CD4-positive, CD25-positive, alpha-beta regulatory T cell (primary cell): ENCODE results near the gene RYR2. TPM values are rescaled to one million over a fixed set of nuclear protein-coding genes. Genes with fewer than 3 reads are reported as not detected.
A peak's percentile ranks its signal among the peaks of the same experiment; 100 is the strongest.
"Not testable (repeated sequence)": the region's sequence is repeated elsewhere in the genome, so short reads cannot be mapped to it uniquely, and the experiment has no call there.

Source experiments
- ATAC-seq, 2 donors: fragments of 150-1000 bp; cut with Tn5 transposase; one replicate each; pipeline ENCODE4 v1.10.0; 2021; ENCODE audit warnings: low read depth in 2 of 2, moderate number of reproducible peaks in 2 of 2, moderate library complexity in 1 of 2
- DNase-seq, 3 donors: peaks; one replicate each; pipeline versions ENCODE4 v3.0.0 to v3.0.0-alpha.2; 2012 to 2022; ENCODE audit warnings: mixed read lengths in 1 of 3
- H3K27ac ChIP-seq: one replicate; pipeline ENCODE4 v1.7.0; 2013; ENCODE audit warnings: mild to moderate bottlenecking, low read length; ENCODE audit not compliant: insufficient read depth, poor library complexity, severe bottlenecking
- H3K27me3 ChIP-seq: one replicate; pipeline ENCODE4 v1.7.0; 2013; ENCODE audit warnings: low read length; ENCODE audit not compliant: control insufficient read depth, insufficient read depth
- H3K36me3 ChIP-seq: one replicate; pipeline ENCODE4 v1.7.0; 2013; ENCODE audit warnings: mild to moderate bottlenecking, low read length, moderate library complexity; ENCODE audit not compliant: control insufficient read depth, insufficient read depth
- H3K4me1 ChIP-seq: 2 replicates; pipeline ENCODE4 v1.7.0; 2013; ENCODE audit warnings: mild to moderate bottlenecking, low read length; ENCODE audit not compliant: insufficient read depth, control insufficient read depth, poor library complexity, severe bottlenecking
- H3K4me3 ChIP-seq: one replicate; pipeline ENCODE4 v1.7.0; 2013; ENCODE audit warnings: low read depth, mild to moderate bottlenecking, low read length, moderate library complexity
- H3K9me3 ChIP-seq, 2 experiments: 1 replicate in 1 of 2; 2 replicates in 1 of 2; pipeline ENCODE4 v1.7.0; 2013; ENCODE audit warnings: low read length in 2 of 2, mild to moderate bottlenecking in 1 of 2, moderate library complexity in 1 of 2; ENCODE audit not compliant: control insufficient read depth in 2 of 2
- H3K27ac Mint-ChIP-seq, 3 donors: one replicate each; pipeline ENCODE4 v1.8.0; 2020 to 2022; ENCODE audit warnings: mild to moderate bottlenecking in 3 of 3, mixed read lengths in 3 of 3, moderate library complexity in 2 of 3
- H3K27me3 Mint-ChIP-seq: one replicate; pipeline ENCODE4 v1.8.0; 2022; ENCODE audit warnings: mild to moderate bottlenecking, mixed read lengths
- H3K36me3 Mint-ChIP-seq: one replicate; pipeline ENCODE4 v1.8.0; 2020; ENCODE audit warnings: mixed read lengths
- H3K4me1 Mint-ChIP-seq, 4 donors: one replicate each; pipeline ENCODE4 v1.8.0; 2020 to 2022; ENCODE audit warnings: mixed read lengths in 4 of 4, mild to moderate bottlenecking in 1 of 4
- H3K4me3 Mint-ChIP-seq, 4 donors: one replicate each; pipeline ENCODE4 v1.8.0; 2020 to 2022; ENCODE audit warnings: mild to moderate bottlenecking in 4 of 4, mixed read lengths in 4 of 4, moderate library complexity in 3 of 4
- H3K9me3 Mint-ChIP-seq, 7 donors: one replicate each; pipeline ENCODE4 v1.8.0; 2020 to 2022; ENCODE audit warnings: mixed read lengths in 7 of 7, mild to moderate bottlenecking in 3 of 7, moderate library complexity in 2 of 7
- polyA plus RNA-seq, 4 donors: library from polyadenylated mRNA; unstranded; fragments of 300-500 nt; fragmentation: Illumina TruSeq; gene quantifications; one replicate each; pipeline ENCODE4 v1.2.3, GENCODE V29; 2021
- total RNA-seq: library from RNA; stranded (reverse); gene quantifications from one replicate; pipeline ENCODE4 v1.2.3, GENCODE V29; 2022

The RYR2 gene
- total and polyA plus RNA-seq, 5 donors from 2014 or later: 0.02 to 0.40 TPM; not detected in 3

GRCh38 chr1:237834048-237834447, 792.1 kb downstream of the RYR2 start:
- ATAC-seq (no peak), DNase-seq (no peak)

GRCh38 chr1:237834461-237834860, 792.5 kb downstream of the RYR2 start:
- ATAC-seq: no peak
- no peaks in the 10 kb centered on the region for H3K36me3 Mint-ChIP-seq

More at GRCh38 chr1:237834048-237834447, 792.1 kb downstream of the RYR2 start:
- Histone ChIP-seq H3K27ac (no peak overlapping the region), H3K4me1 (no peaks in the 10 kb centered on the region), H3K9me3 (no peaks in the 10 kb centered on the region), H3K4me3 (no peak overlapping the region), H3K36me3 (no peaks in the 10 kb centered on the region), H3K27me3 (no peaks in the 10 kb centered on the region)
- H3K27ac Mint-ChIP-seq: no peak overlapping the region
- no peaks in the 10 kb centered on the region for H3K4me1 Mint-ChIP-seq
- H3K9me3 Mint-ChIP-seq: peaks cover 0 to 5% (median 0%) of the 10 kb centered on the region in 7 donors
- no peak overlapping the region for H3K4me3 Mint-ChIP-seq
- no peaks in the 10 kb centered on the region for H3K36me3 Mint-ChIP-seq
- no peaks in the 10 kb centered on the region for H3K27me3 Mint-ChIP-seq

GRCh38 chr1:237838320-237838719, 796.3 kb downstream of the RYR2 start:
- H3K27ac Mint-ChIP-seq: no peak overlapping the region

More at GRCh38 chr1:237834461-237834860, 792.5 kb downstream of the RYR2 start:
- H3K27me3 Mint-ChIP-seq: no peaks in the 10 kb centered on the region
- H3K9me3 Mint-ChIP-seq: peaks cover 0 to 6% (median 0%) of the 10 kb centered on the region in 7 donors
- no peaks in the 10 kb centered on the region for H3K4me1 ChIP-seq
- no peaks in the 10 kb centered on the region for H3K36me3 ChIP-seq
- DNase-seq: no peak
- no peaks in the 10 kb centered on the region for H3K4me1 Mint-ChIP-seq
- H3K9me3 ChIP-seq: no peaks in the 10 kb centered on the region
- H3K27ac ChIP-seq: no peak overlapping the region
- H3K27ac Mint-ChIP-seq: no peak overlapping the region
- no peaks in the 10 kb centered on the region for H3K27me3 ChIP-seq
- no peak overlapping the region for H3K4me3 ChIP-seq
- H3K4me3 Mint-ChIP-seq: no peak overlapping the region

GRCh38 chr1:237838904-237839534, 797.0 kb downstream of the RYR2 start:
- H3K27ac ChIP-seq: no peak overlapping the region
- no peaks in the 10 kb centered on the region for H3K4me1 ChIP-seq
- ATAC-seq (no peak), DNase-seq (no peak)
- Mint-ChIP-seq H3K27me3 (no peaks in the 10 kb centered on the region), H3K36me3 (no peaks in the 10 kb centered on the region), H3K27ac (no peak overlapping the region), H3K4me3 (no peak overlapping the region), H3K9me3 (peaks cover 0 to 12% (median 5%) of the 10 kb centered on the region in 7 donors), H3K4me1 (no peaks in the 10 kb centered on the region)
- no peaks in the 10 kb centered on the region for H3K27me3 ChIP-seq
- no peak overlapping the region for H3K4me3 ChIP-seq
- H3K9me3 ChIP-seq: no peaks in the 10 kb centered on the region
- H3K36me3 ChIP-seq: no peaks in the 10 kb centered on the region

More at GRCh38 chr1:237838320-237838719, 796.3 kb downstream of the RYR2 start:
- Mint-ChIP-seq H3K27me3 (no peaks in the 10 kb centered on the region), H3K36me3 (no peaks in the 10 kb centered on the region), H3K9me3 (peaks cover 0 to 12% (median 5%) of the 10 kb centered on the region in 7 donors), H3K4me1 (no peaks in the 10 kb centered on the region), H3K4me3 (no peak overlapping the region)
- Histone ChIP-seq H3K4me3 (no peak overlapping the region), H3K9me3 (no peaks in the 10 kb centered on the region), H3K27ac (no peak overlapping the region), H3K36me3 (no peaks in the 10 kb centered on the region), H3K27me3 (no peaks in the 10 kb centered on the region), H3K4me1 (no peaks in the 10 kb centered on the region)
- ATAC-seq (no peak), DNase-seq (no peak)

- no peak overlapping the region for H3K4me3 Mint-ChIP-seq
Observed at GRCh38 chr1:237841485-237841884, 799.5 kb downstream of the RYR2 start.

GRCh38 chr1:237843516-237843915, 801.5 kb downstream of the RYR2 start:
- not testable (repeated sequence) for H3K4me3 Mint-ChIP-seq, H3K4me1 ChIP-seq, H3K27me3 ChIP-seq, H3K27ac ChIP-seq, DNase-seq, ATAC-seq, H3K36me3 Mint-ChIP-seq, H3K36me3 ChIP-seq, H3K27ac Mint-ChIP-seq, H3K4me3 ChIP-seq, H3K4me1 Mint-ChIP-seq, H3K27me3 Mint-ChIP-seq, H3K9me3 ChIP-seq
- H3K9me3 Mint-ChIP-seq: peaks cover 2 to 16% (median 5%) of the 10 kb centered on the region in 7 donors

More at GRCh38 chr1:237841485-237841884, 799.5 kb downstream of the RYR2 start:
- Mint-ChIP-seq H3K36me3 (no peaks in the 10 kb centered on the region), H3K4me1 (no peaks in the 10 kb centered on the region), H3K27ac (no peak overlapping the region), H3K9me3 (peaks cover 0 to 12% (median 7%) of the 10 kb centered on the region in 7 donors), H3K27me3 (no peaks in the 10 kb centered on the region)
- H3K36me3 ChIP-seq: no peaks in the 10 kb centered on the region
- H3K4me1 ChIP-seq: no peaks in the 10 kb centered on the region
- no peak overlapping the region for H3K27ac ChIP-seq
- DNase-seq: no peak
- H3K27me3 ChIP-seq: no peaks in the 10 kb centered on the region
- H3K9me3 ChIP-seq: no peaks in the 10 kb centered on the region
- no peak for ATAC-seq
- no peak overlapping the region for H3K4me3 ChIP-seq

- Mint-ChIP-seq H3K27me3 (no peaks in the 10 kb centered on the region), H3K4me3 (no peak overlapping the region), H3K4me1 (no peaks in the 10 kb centered on the region), H3K27ac (no peak overlapping the region), H3K36me3 (no peaks in the 10 kb centered on the region), H3K9me3 (peaks cover 0 to 20% (median 3%) of the 10 kb centered on the region in 7 donors)
- Histone ChIP-seq H3K9me3 (no peaks in the 10 kb centered on the region), H3K4me3 (no peak overlapping the region), H3K27ac (no peak overlapping the region), H3K36me3 (no peaks in the 10 kb centered on the region), H3K4me1 (no peaks in the 10 kb centered on the region), H3K27me3 (no peaks in the 10 kb centered on the region)
- DNase-seq (peak in 1 of 3 donors; percentile 7), ATAC-seq (no peak)
Observed at GRCh38 chr1:237851210-237851845, 809.3 kb downstream of the RYR2 start.

GRCh38 chr1:237852342-237852741, 810.4 kb downstream of the RYR2 start:
- no peak overlapping the region for H3K27ac ChIP-seq
- no peak for DNase-seq
- H3K27ac Mint-ChIP-seq: no peak overlapping the region
- H3K36me3 ChIP-seq: no peaks in the 10 kb centered on the region
- peaks cover 0 to 17% (median 1%) of the 10 kb centered on the region in 7 donors for H3K9me3 Mint-ChIP-seq
- no peaks in the 10 kb centered on the region for H3K27me3 Mint-ChIP-seq
- no peaks in the 10 kb centered on the region for H3K27me3 ChIP-seq
- no peaks in the 10 kb centered on the region for H3K4me1 Mint-ChIP-seq
- no peak overlapping the region for H3K4me3 Mint-ChIP-seq
- no peaks in the 10 kb centered on the region for H3K9me3 ChIP-seq
- H3K4me1 ChIP-seq: no peaks in the 10 kb centered on the region
- no peaks in the 10 kb centered on the region for H3K36me3 Mint-ChIP-seq
- H3K4me3 ChIP-seq: no peak overlapping the region
- no peak for ATAC-seq
